Erythroblast (primary cell): ENCODE results near the gene OR52H1.

Experiments
- GATA1 ChIP-seq: IDR thresholded peaks from 2 replicates; pipeline ENCODE4 v1.6.1; 2011; ENCODE audit warnings: low read depth, mild to moderate bottlenecking, control low read depth, low read length, moderate library complexity
- POLR2A ChIP-seq: IDR thresholded peaks from 2 replicates; pipeline ENCODE4 v1.6.1; 2011; ENCODE audit warnings: mild to moderate bottlenecking, low read length

DNA sequence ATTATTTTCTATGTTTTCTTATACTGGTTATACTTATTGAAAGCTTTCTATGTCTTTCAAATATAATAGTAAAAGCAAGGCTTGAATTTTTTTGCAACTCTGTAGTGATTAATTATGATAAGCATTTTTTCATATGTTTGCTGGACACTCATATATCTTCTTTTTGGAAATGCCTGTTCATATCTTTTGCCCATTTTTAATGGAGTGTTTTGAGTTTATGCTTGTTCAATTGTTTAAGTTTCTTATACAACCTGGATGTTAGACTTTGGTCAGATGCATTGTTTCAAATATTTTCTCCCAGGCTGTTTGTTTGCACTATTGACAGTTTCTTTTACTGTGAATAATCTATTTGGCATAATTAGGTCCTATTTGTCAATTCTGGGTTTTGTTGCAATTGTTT is 11.9 kb downstream of the OR52H1 start:
- no peak for TF ChIP-seq POLR2A
- TF ChIP-seq GATA1, result no peak
